CD4-positive, CD25-positive, alpha-beta regulatory T cell (primary cell): ENCODE measurements around the gene AP3S2. TPM values are rescaled to one million over a fixed set of nuclear protein-coding genes. Genes with fewer than 3 reads are reported as not detected.

ENCODE experiments used
- ATAC-seq, 2 donors: fragments of 150-1000 bp; cut with Tn5 transposase; one replicate each; pipeline ENCODE4 v1.10.0; 2021; ENCODE audit warnings: low read depth in 2 of 2, moderate number of reproducible peaks in 2 of 2, moderate library complexity in 1 of 2
- DNase-seq, 3 donors: peaks; one replicate each; pipeline versions ENCODE4 v3.0.0 to v3.0.0-alpha.2; 2012 to 2022; ENCODE audit warnings: mixed read lengths in 1 of 3
- H3K27ac ChIP-seq: one replicate; pipeline ENCODE4 v1.7.0; 2013; ENCODE audit warnings: mild to moderate bottlenecking, low read length; ENCODE audit not compliant: insufficient read depth, poor library complexity, severe bottlenecking
- H3K27me3 ChIP-seq: one replicate; pipeline ENCODE4 v1.7.0; 2013; ENCODE audit warnings: low read length; ENCODE audit not compliant: control insufficient read depth, insufficient read depth
- H3K36me3 ChIP-seq: one replicate; pipeline ENCODE4 v1.7.0; 2013; ENCODE audit warnings: mild to moderate bottlenecking, low read length, moderate library complexity; ENCODE audit not compliant: control insufficient read depth, insufficient read depth
- H3K4me1 ChIP-seq: 2 replicates; pipeline ENCODE4 v1.7.0; 2013; ENCODE audit warnings: mild to moderate bottlenecking, low read length; ENCODE audit not compliant: insufficient read depth, control insufficient read depth, poor library complexity, severe bottlenecking
- H3K4me3 ChIP-seq: one replicate; pipeline ENCODE4 v1.7.0; 2013; ENCODE audit warnings: low read depth, mild to moderate bottlenecking, low read length, moderate library complexity
- H3K9me3 ChIP-seq, 2 experiments: 1 replicate in 1 of 2; 2 replicates in 1 of 2; pipeline ENCODE4 v1.7.0; 2013; ENCODE audit warnings: low read length in 2 of 2, mild to moderate bottlenecking in 1 of 2, moderate library complexity in 1 of 2; ENCODE audit not compliant: control insufficient read depth in 2 of 2
- H3K27ac Mint-ChIP-seq, 3 donors: one replicate each; pipeline ENCODE4 v1.8.0; 2020 to 2022; ENCODE audit warnings: mild to moderate bottlenecking in 3 of 3, mixed read lengths in 3 of 3, moderate library complexity in 2 of 3
- H3K27me3 Mint-ChIP-seq: one replicate; pipeline ENCODE4 v1.8.0; 2022; ENCODE audit warnings: mild to moderate bottlenecking, mixed read lengths
- H3K36me3 Mint-ChIP-seq: one replicate; pipeline ENCODE4 v1.8.0; 2020; ENCODE audit warnings: mixed read lengths
- H3K4me1 Mint-ChIP-seq, 4 donors: one replicate each; pipeline ENCODE4 v1.8.0; 2020 to 2022; ENCODE audit warnings: mixed read lengths in 4 of 4, mild to moderate bottlenecking in 1 of 4
- H3K4me3 Mint-ChIP-seq, 4 donors: one replicate each; pipeline ENCODE4 v1.8.0; 2020 to 2022; ENCODE audit warnings: mild to moderate bottlenecking in 4 of 4, mixed read lengths in 4 of 4, moderate library complexity in 3 of 4
- H3K9me3 Mint-ChIP-seq, 7 donors: one replicate each; pipeline ENCODE4 v1.8.0; 2020 to 2022; ENCODE audit warnings: mixed read lengths in 7 of 7, mild to moderate bottlenecking in 3 of 7, moderate library complexity in 2 of 7
- polyA plus RNA-seq, 4 donors: library from polyadenylated mRNA; unstranded; fragments of 300-500 nt; fragmentation: Illumina TruSeq; gene quantifications; one replicate each; pipeline ENCODE4 v1.2.3, GENCODE V29; 2021
- total RNA-seq: library from RNA; stranded (reverse); gene quantifications from one replicate; pipeline ENCODE4 v1.2.3, GENCODE V29; 2022

AP3S2 gene
- total and polyA plus RNA-seq, 5 donors from 2014 or later, result 25.4 to 48.5 (median 30.3) TPM

- no peaks in the 10 kb centered on the region for H3K9me3 ChIP-seq
- Mint-ChIP-seq H3K27ac (no peak overlapping the region), H3K9me3 (no peaks in the 10 kb centered on the region), H3K4me3 (peak overlapping the region in 1 of 4 donors; percentile 22), H3K27me3 (peaks cover 16% of the 10 kb centered on the region), H3K4me1 (peaks cover 0 to 5% (median under 1%) of the 10 kb centered on the region in 4 donors), H3K36me3 (no peaks in the 10 kb centered on the region)
- no peaks in the 10 kb centered on the region for H3K27me3 ChIP-seq
- ATAC-seq, result no peak
- H3K36me3 ChIP-seq, result no peaks in the 10 kb centered on the region
- no peak for DNase-seq
- no peaks in the 10 kb centered on the region for H3K4me1 ChIP-seq
- H3K27ac ChIP-seq, result no peak overlapping the region
- H3K4me3 ChIP-seq, result no peak overlapping the region
Observed at GRCh38 chr15:89899951-89900567, 6.3 kb upstream of the AP3S2 start.

- Mint-ChIP-seq H3K36me3 (no peaks in the 10 kb centered on the region), H3K27ac (no peak overlapping the region)
- H3K27ac ChIP-seq, result no peak overlapping the region
Observed at GRCh38 chr15:89899295-89899945, 5.6 kb upstream of the AP3S2 start.

GRCh38 chr15:89898614-89899294 lies 5.0 kb upstream of the AP3S2 start:
- no peaks in the 10 kb centered on the region for H3K9me3 Mint-ChIP-seq
- no peak overlapping the region for H3K27ac Mint-ChIP-seq
- Histone ChIP-seq H3K4me1 (peaks cover 8% of the 10 kb centered on the region), H3K36me3 (no peaks in the 10 kb centered on the region), H3K27me3 (no peaks in the 10 kb centered on the region), H3K9me3 (no peaks in the 10 kb centered on the region), H3K4me3 (no peak overlapping the region), H3K27ac (no peak overlapping the region)
- H3K4me1 Mint-ChIP-seq, result peaks cover 2 to 18% (median 10%) of the 10 kb centered on the region in 4 donors
- no peaks in the 10 kb centered on the region for H3K36me3 Mint-ChIP-seq
- peak overlapping the region in 1 of 4 donors; percentile 74 for H3K4me3 Mint-ChIP-seq
- peak; percentile 17 to 70 (median 48) for DNase-seq
- ATAC-seq, result peak; percentile 50 to 52
- H3K27me3 Mint-ChIP-seq, result peaks cover 21% of the 10 kb centered on the region

More at GRCh38 chr15:89899295-89899945, 5.6 kb upstream of the AP3S2 start:
- Mint-ChIP-seq H3K4me1 (peaks cover under 1 to 11% (median 3%) of the 10 kb centered on the region in 4 donors), H3K4me3 (peak overlapping the region in 1 of 4 donors; percentile 22), H3K9me3 (no peaks in the 10 kb centered on the region), H3K27me3 (peaks cover 16% of the 10 kb centered on the region)
- Histone ChIP-seq H3K27me3 (no peaks in the 10 kb centered on the region), H3K4me1 (peaks cover 4% of the 10 kb centered on the region), H3K4me3 (no peak overlapping the region), H3K36me3 (no peaks in the 10 kb centered on the region), H3K9me3 (no peaks in the 10 kb centered on the region)
- DNase-seq (no peak), ATAC-seq (no peak)

GRCh38 chr15:89898146-89898545 lies 4.4 kb upstream of the AP3S2 start:
- Histone ChIP-seq H3K4me3 (no peak overlapping the region), H3K27ac (no peak overlapping the region), H3K9me3 (no peaks in the 10 kb centered on the region), H3K36me3 (no peaks in the 10 kb centered on the region), H3K27me3 (no peaks in the 10 kb centered on the region), H3K4me1 (peaks cover 12% of the 10 kb centered on the region)
- peak overlapping the region in 1 of 4 donors; percentile 74 for H3K4me3 Mint-ChIP-seq
- no peak overlapping the region for H3K27ac Mint-ChIP-seq
- no peaks in the 10 kb centered on the region for H3K36me3 Mint-ChIP-seq
- peaks cover 2 to 24% (median 15%) of the 10 kb centered on the region in 4 donors for H3K4me1 Mint-ChIP-seq
- no peak for ATAC-seq
- H3K27me3 Mint-ChIP-seq, result peaks cover 21% of the 10 kb centered on the region
- H3K9me3 Mint-ChIP-seq, result peaks cover 0 to 1% (median 0%) of the 10 kb centered on the region in 7 donors
- no peak for DNase-seq

- H3K36me3 Mint-ChIP-seq, result peaks cover 13% of the 10 kb centered on the region
- H3K4me1 Mint-ChIP-seq, result peaks cover 15 to 56% (median 40%) of the 10 kb centered on the region in 4 donors
- ATAC-seq, result no peak
Observed at GRCh38 chr15:89893027-89893426, 767 bp downstream of the AP3S2 start.

GRCh38 chr15:89888214-89888804 lies 5.5 kb downstream of the AP3S2 start:
- no peak for ATAC-seq
- H3K4me1 Mint-ChIP-seq, result peaks cover 9 to 42% (median 25%) of the 10 kb centered on the region in 4 donors
- H3K9me3 Mint-ChIP-seq, result no peaks in the 10 kb centered on the region
- no peaks in the 10 kb centered on the region for H3K27me3 ChIP-seq
- H3K9me3 ChIP-seq, result no peaks in the 10 kb centered on the region
- H3K27me3 Mint-ChIP-seq, result no peaks in the 10 kb centered on the region
- H3K36me3 ChIP-seq, result peaks cover 43% of the 10 kb centered on the region
- peaks cover 29% of the 10 kb centered on the region for H3K4me1 ChIP-seq
- H3K4me3 Mint-ChIP-seq, result no peak overlapping the region
- H3K4me3 ChIP-seq, result no peak overlapping the region
- no peak overlapping the region for H3K27ac ChIP-seq
- peak in 1 of 3 donors; percentile 29 for DNase-seq
- peaks cover 23% of the 10 kb centered on the region for H3K36me3 Mint-ChIP-seq
- peak overlapping the region in 1 of 3 donors; percentile 48 for H3K27ac Mint-ChIP-seq

More at GRCh38 chr15:89893027-89893426, 767 bp downstream of the AP3S2 start:
- Mint-ChIP-seq H3K27me3 (peaks cover 10% of the 10 kb centered on the region), H3K9me3 (peaks cover 0 to 1% (median 0%) of the 10 kb centered on the region in 7 donors), H3K4me3 (peak overlapping the region; percentile 97 to 100 (median 98)), H3K27ac (peak overlapping the region in 2 of 3 donors; percentile 83 to 95)
- Histone ChIP-seq H3K36me3 (peaks cover 10% of the 10 kb centered on the region), H3K9me3 (no peaks in the 10 kb centered on the region), H3K4me3 (peak overlapping the region; percentile 99), H3K4me1 (peaks cover 40% of the 10 kb centered on the region), H3K27ac (peak overlapping the region; percentile 80), H3K27me3 (no peaks in the 10 kb centered on the region)
- DNase-seq, result no peak

- Mint-ChIP-seq H3K4me3 (no peak overlapping the region), H3K27me3 (no peaks in the 10 kb centered on the region), H3K27ac (no peak overlapping the region), H3K9me3 (no peaks in the 10 kb centered on the region), H3K36me3 (peaks cover 24% of the 10 kb centered on the region), H3K4me1 (peaks cover 6 to 20% (median 11%) of the 10 kb centered on the region in 4 donors)
- Histone ChIP-seq H3K4me1 (peaks cover 4% of the 10 kb centered on the region), H3K36me3 (peaks cover 63% of the 10 kb centered on the region), H3K27ac (no peak overlapping the region), H3K27me3 (no peaks in the 10 kb centered on the region), H3K9me3 (no peaks in the 10 kb centered on the region), H3K4me3 (no peak overlapping the region)
- ATAC-seq, result no peak
- no peak for DNase-seq
Observed at GRCh38 chr15:89885611-89886010, 8.2 kb downstream of the AP3S2 start.
